Stimulated activated CD4-positive, alpha-beta T cell treated with anti-CD3 and anti-CD28 coated beads, Interleukin-1b, Interleukin-23, amount 100 ng/mL, for 1 hour (primary cell): Measurements from ENCODE around the gene KCTD5.
"Not testable (repeated sequence)": the region's sequence is repeated elsewhere in the genome, so short reads cannot be mapped to it uniquely, and the experiment has no call there.

Experiments
- DNase-seq, 2 donors: peaks; one replicate each; pipeline ENCODE4 v3.0.0-alpha.2; 2020; ENCODE audit warnings: low read depth in 2 of 2

The KCTD5 gene

DNA sequence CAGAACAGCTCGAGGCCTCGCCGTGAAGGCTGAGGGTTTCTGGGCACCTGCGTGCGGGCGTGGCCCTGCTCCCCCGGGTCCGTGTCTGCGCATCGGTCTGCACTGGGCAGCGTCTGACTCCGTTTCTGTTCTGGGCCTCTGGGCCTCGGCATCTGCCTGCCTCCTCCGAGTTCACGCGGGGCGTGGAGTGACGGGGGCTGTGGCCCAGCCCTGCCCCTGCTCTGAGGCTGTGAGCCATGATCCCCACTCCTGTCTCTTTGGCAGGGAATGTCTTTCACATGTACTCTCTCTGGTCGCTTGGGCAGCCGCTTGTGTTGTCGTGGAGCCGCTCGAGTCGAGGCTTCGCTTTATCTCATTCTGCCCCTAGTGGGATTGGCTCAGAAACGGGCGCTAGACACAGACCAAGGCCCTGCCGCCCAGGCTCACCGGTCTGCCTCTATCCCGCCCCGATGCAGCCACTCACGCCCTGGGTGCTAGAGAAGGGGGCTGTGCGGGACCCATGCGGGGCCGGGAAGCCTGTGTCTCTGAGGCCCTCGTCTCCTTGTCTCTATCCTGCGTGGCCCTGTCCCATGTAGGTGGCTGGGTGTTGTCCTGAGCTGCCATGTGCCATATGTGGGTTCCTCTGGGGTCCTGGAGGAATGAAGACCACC is 14.4 kb downstream of the KCTD5 start:
- DNase-seq: not testable (repeated sequence)

DNA sequence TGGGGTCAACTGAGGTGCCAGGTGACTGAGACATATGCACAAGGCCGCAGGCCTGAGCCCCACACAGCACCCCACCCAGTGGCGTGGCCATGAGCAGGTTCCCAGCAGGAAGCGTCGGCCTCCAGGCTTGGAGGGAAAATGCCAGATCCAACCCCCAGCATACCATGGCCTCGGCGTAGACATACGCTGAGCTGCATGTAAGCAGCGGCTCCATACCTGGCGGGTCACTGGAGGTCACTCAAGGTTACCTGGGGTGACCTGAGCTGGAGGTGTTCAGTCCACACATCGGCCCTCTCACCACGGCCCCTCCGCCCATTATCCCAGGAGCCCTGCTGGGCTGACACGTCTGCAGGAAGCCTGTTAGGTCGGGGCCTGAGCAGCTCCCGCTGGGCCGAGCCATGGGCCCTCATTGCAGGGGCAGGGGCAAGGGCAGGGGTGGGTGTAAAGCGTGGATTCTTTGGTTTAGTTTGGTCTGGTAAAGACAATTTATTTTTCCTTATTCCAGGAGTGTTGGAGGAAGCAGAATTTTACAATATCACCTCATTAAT is 15.2 kb downstream of the KCTD5 start:
- DNase-seq: no peak

DNA sequence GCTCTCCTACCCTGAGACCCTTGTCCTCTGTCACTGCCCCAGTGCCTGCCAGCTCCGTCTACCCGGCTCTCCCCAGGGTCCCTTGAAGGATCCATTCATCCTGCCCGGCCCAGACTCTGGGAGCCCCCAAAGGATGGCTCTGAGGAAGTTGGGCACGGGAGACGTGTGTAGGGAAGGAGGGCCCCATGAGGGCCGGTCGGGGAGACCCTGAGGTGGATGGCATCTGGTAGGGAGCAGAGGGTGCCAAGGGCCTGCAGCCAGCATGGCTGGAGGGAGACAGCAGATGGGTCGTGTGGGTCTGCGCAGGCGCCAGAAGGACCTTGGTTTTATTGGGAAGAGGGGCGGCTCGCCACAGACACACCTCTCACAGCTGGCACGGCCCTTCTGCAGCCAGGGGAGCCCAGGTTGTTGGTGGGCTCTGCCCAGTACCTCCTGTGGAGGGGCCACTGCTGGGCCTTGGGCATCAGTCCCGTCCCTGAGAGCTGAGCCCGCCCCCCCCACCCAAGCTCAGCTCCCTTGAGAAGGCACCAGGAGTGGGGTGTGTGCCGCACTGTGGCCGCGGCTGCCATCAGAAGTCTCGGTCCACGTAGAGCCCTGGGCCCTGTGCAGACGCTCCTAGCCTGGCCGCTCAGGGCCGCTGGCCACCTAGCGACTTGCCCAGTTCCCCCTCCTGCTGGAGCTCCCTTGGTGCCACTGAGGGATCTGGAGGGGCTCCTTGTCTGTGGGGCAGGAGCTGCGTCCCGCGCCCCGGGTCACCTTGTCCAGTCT is 16.0 kb downstream of the KCTD5 start:
- no peak for DNase-seq

DNA sequence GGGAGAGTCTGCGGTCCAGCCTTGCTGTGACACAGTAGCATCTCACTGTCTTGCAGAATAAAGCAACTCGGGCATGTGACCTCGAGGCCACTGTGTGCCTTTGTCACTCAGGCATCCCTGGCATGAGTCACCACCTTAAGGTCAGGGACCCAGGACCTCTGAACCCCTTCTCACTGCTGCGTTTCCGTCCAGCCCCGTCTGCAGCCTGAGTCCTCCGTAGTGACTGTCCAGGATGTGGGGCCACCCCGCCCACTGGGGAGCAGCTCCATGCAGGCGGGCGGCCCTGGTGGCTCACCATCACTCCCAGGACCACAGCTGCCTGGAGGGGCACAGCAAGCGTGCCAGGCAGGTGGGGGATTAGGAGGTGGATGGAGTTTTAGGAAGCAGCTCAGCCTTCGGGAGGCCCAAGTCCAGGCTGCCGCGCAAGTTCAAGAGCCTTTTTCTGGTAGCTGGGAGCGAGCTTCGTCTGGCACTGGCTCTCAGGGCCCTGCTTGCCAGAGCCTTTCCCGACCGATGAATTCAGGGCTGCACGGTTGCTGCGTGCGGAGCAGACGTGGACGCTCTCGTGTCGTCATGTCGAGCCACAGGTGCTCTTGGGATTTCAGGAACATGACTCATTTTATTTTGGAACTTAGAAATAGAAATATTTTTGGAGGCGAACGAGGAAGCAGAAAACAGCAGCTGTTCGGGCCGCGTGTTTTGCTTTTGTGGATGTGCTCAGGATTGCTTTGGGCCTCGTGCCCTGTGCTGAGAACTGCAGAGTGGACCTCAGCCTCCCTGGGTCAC is 16.8 kb downstream of the KCTD5 start:
- no peak for DNase-seq

DNA sequence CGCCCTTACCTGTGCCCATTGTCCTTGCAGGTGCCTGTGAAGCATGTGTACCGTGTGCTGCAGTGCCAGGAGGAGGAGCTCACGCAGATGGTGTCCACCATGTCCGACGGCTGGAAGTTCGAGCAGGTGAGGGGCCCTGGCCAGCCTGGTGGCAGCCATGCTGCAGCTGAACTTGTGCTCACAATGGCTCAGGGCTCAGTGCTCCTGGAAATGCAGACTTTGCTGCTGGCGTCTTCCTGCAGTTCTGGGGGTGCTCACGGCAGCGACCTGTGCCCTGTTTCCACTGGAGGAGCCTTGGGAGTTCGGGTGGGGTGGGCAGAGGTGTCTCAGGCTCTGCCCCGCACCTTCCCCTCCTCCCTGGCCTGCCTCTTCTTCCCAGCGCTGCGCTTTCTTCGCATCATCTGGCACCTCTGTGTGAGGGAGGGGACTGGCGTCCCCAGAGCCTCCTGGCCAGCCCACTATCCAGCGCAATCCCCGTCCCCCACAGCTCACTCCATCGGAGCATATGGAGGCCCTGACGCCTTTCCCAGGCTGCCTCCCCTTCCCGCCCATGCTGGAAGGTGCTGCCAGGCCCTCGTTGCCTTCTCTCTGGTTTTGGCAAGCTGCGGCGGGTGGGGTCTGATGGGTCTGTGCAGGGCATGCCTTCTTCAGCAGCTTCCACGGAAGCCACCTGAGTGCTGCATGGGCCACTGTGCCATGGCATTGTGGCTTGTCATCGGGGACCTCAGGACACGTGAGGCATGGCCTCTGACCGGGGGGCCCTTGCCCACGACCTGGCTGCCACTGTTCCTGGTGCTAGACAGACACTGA is 17.7 kb downstream of the KCTD5 start:
- no peak for DNase-seq

DNA sequence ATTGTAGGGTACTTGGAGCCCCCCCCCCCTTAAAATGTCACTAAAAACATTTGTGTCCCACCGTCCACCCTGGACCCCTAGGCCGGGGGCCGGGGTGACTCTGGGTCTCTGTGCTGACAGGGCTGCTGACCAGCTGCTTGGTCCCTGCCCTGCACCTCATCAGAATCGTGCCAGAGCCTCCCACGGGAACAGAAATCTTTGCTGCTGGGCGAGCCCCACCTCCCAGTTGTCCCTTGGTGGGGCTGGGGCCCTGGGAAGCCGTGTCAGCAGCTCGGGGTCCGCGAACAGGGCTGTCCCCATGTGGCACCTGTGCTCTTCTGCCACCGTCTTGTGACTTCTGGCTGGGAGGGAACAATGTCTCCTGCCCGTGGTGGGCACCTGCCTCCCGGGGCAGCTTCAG is 18.5 kb downstream of the KCTD5 start:
- DNase-seq: no peak

DNA sequence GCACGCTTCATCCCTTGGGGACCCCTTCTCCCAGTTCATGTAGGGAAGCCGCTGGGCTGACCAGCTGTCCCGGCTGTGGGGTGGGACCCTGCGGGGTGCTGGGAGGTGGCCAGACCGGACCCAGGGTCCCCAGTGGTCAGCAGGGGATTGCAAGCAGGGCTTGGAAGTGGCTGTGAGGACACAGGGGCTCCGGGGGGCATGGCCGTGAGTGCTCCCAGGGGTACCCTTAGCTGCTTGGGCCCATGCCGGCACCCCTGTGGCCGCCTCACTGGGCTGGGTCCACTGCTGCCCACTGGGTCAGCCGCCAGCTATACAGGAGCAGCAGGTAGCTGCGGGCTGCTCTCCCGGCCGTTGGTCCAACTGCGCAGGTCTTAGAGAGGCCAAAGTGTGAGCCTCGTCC is 18.9 kb downstream of the KCTD5 start:
- DNase-seq: no peak

DNA sequence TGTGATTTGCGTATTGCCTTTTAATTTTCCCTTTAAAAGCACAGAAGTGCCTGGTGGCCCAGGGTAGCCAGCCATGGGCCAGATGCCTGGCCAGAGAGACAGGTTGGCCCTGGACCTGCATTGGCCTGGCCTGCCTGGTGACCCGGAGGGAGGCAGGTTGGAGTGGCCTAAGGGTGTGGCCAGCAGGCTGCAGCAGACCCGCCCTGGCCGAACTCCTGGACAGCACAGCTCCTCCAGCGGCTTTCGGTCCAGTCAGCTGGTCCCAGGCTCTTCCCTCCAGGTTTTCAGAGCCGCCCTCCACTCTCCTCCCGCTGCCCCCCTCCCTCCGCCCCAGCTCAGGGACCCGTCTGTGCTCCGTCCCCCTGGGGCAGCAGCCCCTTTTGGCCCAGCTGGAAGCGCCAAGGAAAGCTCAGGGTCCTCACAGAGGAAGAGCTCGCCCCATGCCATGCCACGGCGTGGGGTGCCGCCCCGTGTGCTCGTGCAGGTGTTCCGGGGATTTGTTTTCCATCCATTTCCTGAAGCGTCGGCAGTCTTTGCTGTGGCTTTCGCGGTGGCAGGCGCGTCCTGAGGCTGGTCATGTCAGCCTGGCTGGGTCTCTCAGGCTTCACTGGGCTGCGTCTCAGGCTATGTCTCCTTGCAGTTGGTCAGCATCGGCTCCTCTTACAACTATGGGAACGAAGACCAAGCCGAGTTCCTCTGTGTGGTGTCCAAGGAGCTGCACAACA is 19.6 kb downstream of the KCTD5 start:
- no peak for DNase-seq

DNA sequence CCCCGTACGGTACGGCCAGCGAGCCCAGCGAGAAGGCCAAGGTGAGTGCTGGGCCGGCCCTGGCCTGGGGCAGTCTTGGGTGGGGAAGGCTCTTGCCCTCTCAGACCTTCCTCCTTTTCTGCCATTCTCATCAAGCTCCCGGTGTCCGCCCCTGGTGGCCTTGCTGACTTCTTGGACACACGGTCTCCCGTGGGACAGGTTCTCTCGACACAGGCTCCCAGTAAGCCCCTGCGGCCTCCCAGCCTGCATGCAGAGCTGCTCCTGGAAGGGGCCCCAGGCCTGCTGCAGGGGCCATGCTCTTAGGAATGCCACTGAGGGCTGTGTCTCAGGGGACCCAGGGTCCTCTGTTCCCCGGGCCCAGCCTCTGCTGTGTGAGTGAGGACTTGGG is 20.1 kb downstream of the KCTD5 start:
- DNase-seq: no peak

DNA sequence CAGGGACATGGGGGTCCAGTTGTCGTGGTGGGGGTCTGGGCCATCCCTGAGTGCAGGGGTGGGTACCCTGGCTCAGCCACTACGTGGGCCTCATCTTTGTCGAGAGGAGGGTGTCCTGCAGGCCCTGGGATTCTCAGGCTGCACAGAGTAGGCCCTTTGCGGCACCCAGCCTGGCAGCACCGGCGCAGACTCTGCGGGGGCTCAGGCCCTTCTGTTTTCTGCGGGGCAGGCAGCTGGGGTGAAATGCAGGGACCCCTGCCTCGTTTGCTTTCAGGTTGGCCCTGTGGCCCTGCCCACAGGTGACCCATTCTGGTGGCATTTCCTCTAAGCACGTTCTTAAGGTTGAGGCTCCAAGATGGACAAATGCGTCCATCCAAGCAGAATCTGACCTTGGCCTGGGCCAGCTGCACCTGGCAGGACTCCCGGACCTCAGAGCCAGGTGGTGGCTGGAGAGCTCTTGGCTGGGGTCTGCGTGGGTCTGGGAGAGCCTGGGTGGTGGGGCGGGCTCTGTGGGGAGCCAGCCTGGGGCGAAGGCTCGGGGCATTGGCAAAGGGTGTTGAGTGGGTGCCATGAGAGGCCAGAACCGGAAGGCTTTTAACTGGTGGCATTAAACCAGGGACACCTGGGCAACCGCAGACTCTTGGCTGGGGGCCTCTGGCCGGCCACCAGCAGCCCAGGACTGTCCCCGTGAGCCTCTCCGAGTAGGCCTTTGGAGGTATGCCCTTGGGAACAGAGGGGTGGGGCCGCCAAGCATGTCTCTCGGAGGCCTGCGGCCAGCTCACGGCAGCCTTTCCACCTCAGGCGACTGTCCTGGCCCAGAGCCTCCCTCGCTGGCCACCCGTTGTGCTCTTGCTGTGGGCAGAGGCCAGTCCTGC is 20.8 kb downstream of the KCTD5 start:
- no peak for DNase-seq

DNA sequence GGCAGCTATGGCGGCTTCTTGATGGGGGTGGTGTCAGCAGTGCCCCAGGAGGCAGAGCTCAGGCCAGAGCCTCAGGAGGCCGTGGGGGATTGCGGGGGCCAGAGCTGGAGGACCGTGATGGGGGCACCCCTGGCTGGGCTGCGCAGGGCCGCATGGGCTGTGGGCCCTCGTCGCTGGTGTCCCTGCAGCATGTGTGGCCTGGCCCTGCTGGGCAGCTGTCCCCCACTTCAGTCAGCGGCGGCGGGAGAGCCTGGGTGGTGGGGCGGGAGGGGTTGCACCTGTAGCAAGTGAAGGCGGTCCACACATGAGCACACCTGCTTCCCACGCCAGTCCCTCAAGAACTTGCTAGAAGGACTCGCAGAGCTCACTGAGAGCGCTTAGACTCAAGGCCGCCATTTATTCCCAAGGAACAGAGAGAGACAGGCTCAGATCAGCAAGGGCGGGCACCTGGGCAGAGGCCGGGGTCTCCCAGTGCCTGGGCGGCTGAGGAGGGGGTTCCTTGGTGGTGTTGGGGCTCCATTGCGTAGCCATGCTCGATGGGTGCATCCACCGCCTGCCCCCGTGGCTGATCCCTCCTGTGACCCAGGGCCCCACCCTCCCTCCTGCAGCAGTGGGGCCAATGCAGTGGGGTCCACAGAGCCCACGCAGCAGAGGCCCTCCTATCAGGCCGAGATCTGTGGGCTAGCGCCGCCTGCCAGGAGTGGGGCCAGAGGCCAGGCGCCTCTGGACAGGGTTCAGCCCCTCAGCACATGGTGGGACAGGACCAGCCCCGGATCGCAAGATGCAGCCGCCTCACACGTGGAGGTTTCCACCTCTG is 22.1 kb downstream of the KCTD5 start:
- DNase-seq: no peak

DNA sequence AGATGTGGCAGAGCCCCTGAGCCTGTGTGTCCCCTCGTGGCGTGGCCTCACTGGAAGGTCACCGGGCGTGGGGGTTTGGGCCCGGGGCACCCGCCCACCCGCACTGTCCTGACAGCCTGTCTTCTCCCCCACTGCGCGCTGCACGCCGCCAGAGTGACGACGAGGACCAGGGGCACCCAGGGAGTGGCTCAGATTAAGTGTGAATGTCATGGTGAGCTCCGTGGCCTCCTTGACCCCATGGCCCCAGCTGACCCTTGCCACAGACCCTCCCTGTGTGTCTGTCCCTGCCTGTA is 22.6 kb downstream of the KCTD5 start:
- no peak for DNase-seq

DNA sequence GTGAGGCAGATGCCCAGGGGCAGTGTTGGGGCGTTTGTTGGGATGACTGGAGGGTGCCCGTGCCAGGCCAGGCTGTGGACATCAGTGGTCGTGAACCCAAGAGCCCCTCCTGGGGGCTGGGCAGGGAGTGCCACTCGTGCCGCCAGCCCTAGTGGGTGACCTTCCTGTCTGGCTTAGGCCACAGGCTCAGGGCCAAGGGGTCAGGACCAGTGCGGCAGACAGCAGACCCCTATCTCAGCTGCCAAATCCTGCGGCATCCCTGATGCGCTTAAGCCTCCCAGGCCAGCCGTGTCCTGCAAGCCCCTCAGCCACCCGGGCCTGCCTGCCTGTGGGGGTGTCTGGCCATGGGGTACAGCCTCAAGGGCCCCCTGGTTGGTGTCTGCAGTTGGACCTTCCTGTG is 23.0 kb downstream of the KCTD5 start:
- DNase-seq: no peak

DNA sequence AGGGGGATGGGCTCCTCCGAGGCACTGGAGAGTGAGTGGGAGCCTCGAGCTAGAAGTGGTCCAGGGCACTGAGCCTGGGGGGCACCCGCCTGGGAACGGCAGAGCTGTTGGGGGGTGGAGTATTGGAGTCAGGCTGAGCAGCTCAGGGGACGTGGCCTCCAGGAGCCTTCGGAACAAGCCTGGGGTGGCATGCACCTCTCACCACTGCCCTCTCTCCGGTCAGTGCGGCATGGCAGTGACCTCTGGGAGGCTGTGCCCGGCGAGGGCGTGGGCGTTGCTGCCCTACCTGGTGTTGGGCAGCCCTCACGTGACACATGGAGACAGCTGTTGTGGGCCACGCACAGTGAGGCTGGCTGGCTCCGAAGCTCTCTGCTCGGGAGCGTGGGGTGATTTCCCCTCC is 23.8 kb downstream of the KCTD5 start:
- DNase-seq: no peak

DNA sequence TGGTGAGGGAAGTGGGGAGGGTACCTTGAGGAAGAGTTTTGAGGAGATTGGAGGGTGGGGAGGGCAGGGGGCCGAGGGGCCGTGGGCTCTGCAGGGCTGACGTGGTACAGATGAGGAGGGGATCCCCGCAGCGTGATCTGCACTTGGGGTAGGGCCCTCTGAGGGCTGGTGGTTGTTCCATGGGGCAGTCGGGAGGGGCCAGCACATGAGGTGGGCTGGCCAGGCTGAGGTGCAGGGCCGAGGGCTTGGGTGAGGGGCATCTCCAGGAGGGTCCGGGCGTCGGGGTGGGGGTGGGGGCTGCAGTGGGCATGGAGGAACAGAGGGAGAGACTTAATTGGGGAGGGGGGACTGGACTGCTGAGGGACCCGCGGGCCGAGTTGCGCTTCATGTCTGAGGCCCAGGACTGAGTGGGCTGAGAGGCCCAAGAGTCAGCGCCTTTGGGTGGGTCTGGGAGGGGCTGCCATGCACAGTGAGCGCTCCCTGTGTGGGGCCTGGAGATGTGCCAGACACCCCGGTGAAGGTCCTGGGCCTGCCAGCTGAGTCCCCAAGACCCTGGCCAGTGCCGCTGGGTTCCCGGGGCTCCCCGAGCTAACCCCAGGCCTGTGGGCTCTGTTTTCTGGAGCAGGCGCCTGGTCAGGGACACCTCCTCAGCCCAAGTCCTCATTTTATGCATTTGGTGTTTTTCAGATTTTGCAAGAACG is 24.4 kb downstream of the KCTD5 start:
- DNase-seq: no peak

DNA sequence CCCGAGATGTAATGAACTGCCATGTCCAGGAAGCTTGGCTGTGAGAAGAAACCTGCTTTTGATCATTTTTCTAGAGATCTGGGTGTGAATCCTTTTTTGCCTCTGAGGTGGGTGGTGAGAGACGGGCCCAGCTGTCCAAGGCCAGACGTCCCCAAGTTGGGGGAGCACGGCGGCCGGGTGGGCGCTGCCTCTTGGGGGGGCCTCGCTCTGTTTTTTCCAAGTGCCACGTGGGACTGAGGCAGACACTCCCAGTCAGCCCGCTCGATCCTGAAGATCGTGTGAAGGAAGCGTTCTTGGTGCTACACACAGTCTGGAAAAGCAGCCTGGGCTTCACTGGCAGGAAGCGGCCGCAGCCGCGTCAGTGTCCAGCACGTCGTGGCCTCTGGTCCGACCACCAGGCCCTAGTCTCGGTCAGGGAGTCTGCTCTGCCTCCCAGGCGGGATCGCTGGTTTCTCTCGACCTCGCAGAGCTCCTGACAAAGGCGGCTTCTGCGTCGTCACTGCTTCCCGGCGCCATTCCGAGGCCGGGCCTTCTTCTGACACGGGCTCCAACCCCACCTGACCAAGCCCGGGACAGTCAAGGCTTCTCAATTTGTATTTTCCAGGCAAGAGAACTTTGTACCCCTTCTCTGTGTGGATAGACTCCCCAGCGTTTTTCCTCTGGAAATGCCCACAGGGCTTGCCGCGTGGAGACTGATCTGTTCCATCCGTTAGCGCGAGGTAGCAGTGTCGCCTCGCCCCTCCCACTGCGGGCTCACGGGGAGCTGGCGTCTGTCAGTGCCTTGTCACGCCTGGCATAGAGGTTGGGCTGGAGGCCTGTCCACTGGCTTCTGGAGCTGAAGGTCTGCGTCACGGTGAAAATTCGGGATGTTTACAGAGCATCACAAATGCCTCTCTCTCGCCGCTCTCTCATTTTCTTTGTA is 25.3 kb downstream of the KCTD5 start:
- no peak for DNase-seq

DNA sequence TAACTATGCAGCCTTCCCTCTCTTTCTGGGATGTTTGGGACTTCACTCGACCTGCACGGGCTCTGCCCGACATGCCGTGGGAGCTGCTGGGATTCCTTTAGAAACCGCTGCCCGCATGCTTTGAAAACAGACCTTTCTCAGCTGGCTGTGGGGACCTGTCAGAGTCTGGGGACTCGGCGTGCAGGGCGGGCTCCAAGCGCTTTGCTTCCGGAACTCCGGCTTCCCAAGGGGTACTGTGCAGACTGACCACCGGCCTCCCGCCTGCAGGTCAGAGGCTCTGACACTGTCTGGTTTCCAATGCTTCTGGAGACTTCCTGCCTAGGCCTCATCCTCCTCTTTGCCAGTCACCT is 25.9 kb downstream of the KCTD5 start:
- no peak for DNase-seq
